ENCODE data around the gene GNG12.

DNA sequence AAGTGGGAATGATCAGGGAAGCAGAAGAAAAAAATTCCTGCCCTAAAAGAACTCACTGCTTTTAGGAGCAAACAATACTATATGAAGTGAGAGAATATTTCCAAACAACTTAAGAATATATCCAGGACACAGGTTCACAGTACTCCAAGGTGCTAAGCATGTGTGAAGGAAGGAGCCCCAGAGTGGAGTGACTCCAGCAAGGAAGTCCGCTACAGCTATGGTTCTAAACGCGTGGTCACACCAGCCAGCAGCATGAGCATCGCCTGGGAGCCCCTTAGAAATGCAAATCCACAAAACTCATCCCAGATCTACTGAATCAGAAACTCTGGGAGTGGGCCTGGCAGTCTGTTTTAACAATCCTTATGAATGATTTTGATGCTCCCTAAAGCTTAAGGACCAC lies 112.2 kb downstream of the GNG12 start:
- TF ChIP-seq, protein P1, sequence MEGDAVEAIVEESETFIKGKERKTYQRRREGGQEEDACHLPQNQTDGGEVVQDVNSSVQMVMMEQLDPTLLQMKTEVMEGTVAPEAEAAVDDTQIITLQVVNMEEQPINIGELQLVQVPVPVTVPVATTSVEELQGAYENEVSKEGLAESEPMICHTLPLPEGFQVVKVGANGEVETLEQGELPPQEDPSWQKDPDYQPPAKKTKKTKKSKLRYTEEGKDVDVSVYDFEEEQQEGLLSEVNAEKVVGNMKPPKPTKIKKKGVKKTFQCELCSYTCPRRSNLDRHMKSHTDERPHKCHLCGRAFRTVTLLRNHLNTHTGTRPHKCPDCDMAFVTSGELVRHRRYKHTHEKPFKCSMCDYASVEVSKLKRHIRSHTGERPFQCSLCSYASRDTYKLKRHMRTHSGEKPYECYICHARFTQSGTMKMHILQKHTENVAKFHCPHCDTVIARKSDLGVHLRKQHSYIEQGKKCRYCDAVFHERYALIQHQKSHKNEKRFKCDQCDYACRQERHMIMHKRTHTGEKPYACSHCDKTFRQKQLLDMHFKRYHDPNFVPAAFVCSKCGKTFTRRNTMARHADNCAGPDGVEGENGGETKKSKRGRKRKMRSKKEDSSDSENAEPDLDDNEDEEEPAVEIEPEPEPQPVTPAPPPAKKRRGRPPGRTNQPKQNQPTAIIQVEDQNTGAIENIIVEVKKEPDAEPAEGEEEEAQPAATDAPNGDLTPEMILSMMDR (IDR thresholded peaks at IDR 0.05) = no peak
- TF ChIP-seq EZH2 (IDR thresholded peaks at IDR 0.05; ENCODE audit: borderline replicate concordance, insufficient read depth, low read depth, low read length, poor library complexity, severe bottlenecking) = no peak
